Natural killer cell (primary cell): Measurements from ENCODE around the gene UNC93A. TPM values are rescaled to one million over a fixed set of nuclear protein-coding genes. Genes with fewer than 3 reads are reported as not detected.
A peak's percentile ranks its signal among the peaks of the same experiment; 100 is the strongest.

ENCODE experiments used
- ATAC-seq, 3 donors: fragments of 150-1000 bp in 2 of 3; fragments of 200-7000 bp in 1 of 3; cut with Tn5 transposase; 1 replicate in 1 of 3; 2 replicates in 2 of 3; pipeline ENCODE4 v1.10.0; 2021; ENCODE audit warnings: mild to moderate bottlenecking in 2 of 3, moderate library complexity in 2 of 3
- DNase-seq, 2 donors: peaks; one replicate each; pipeline versions ENCODE4 v3.0.0 to v3.0.0-alpha.2; 2013 to 2021; ENCODE audit warnings: mixed read lengths in 1 of 2
- H3K27ac ChIP-seq: one replicate; pipeline ENCODE4 v1.5.1; 2013; ENCODE audit warnings: mild to moderate bottlenecking, low read length
- H3K27me3 ChIP-seq: one replicate; pipeline ENCODE4 v1.6.1; 2013; ENCODE audit warnings: low read length; ENCODE audit not compliant: control insufficient read depth, insufficient read depth
- H3K36me3 ChIP-seq: one replicate; pipeline ENCODE4 v1.6.1; 2013; ENCODE audit warnings: low read length; ENCODE audit not compliant: control insufficient read depth, insufficient read depth
- H3K4me1 ChIP-seq: one replicate; pipeline ENCODE4 v1.6.1; 2013; ENCODE audit warnings: low read length; ENCODE audit not compliant: control insufficient read depth, insufficient read depth
- H3K4me3 ChIP-seq: one replicate; pipeline ENCODE4 v1.5.1; 2013; ENCODE audit warnings: low read length
- H3K9me3 ChIP-seq: one replicate; pipeline ENCODE4 v1.6.1; 2013; ENCODE audit warnings: low read length; ENCODE audit not compliant: control insufficient read depth, insufficient read depth
- H3K27ac Mint-ChIP-seq, 2 donors: one replicate each; pipeline ENCODE4 v1.8.0; 2022; ENCODE audit warnings: mild to moderate bottlenecking in 2 of 2, mixed read lengths in 2 of 2, moderate library complexity in 1 of 2
- H3K27me3 Mint-ChIP-seq, 2 donors: one replicate each; pipeline ENCODE4 v1.8.0; 2022; ENCODE audit warnings: low read depth in 2 of 2, mixed read lengths in 2 of 2
- H3K36me3 Mint-ChIP-seq: one replicate; pipeline ENCODE4 v1.8.0; 2022; ENCODE audit warnings: mixed read lengths
- H3K4me1 Mint-ChIP-seq, 2 donors: one replicate each; pipeline ENCODE4 v1.8.0; 2022; ENCODE audit warnings: mixed read lengths in 2 of 2
- H3K4me3 Mint-ChIP-seq: one replicate; pipeline ENCODE4 v1.8.0; 2022; ENCODE audit warnings: mild to moderate bottlenecking, moderate library complexity, mixed read lengths
- H3K9me3 Mint-ChIP-seq, 2 donors: one replicate each; pipeline ENCODE4 v1.8.0; 2022; ENCODE audit warnings: mixed read lengths in 2 of 2
- WGBS: methylation state at CpG from one replicate; pipeline ENCODE4 v1.1.7; 2013; ENCODE audit warnings: missing lambda C conversion rate; ENCODE audit not compliant: insufficient coverage; 5-methylcytosine and 5-hydroxymethylcytosine counted together
- intact Hi-C: fragments of 100-400 bp; cut with micrococcal nuclease; formaldehyde crosslinking; loops from one replicate; pipeline ENCODE4 v1.14.2; 2022
- total RNA-seq, 4 donors: library from RNA; stranded (reverse); fragments of 120-200 nt in 1 of 4; gene quantifications; one replicate each; pipeline versions ENCODE4 v1.2.3 to v1.2.4, GENCODE V29; 2013 to 2022
- TF ChIP-seq, protein P1 (sequence below): fragments of 200-600 bp; IDR thresholded peaks from one replicate; pipeline ENCODE4 v1.8.0; 2022; ENCODE audit warnings: antibody characterized with exemption

UNC93A gene
- total RNA-seq, 3 donors from 2014 or later (not counting 1 experiment from before 2014, with no cell fraction given), result not detected

DNA sequence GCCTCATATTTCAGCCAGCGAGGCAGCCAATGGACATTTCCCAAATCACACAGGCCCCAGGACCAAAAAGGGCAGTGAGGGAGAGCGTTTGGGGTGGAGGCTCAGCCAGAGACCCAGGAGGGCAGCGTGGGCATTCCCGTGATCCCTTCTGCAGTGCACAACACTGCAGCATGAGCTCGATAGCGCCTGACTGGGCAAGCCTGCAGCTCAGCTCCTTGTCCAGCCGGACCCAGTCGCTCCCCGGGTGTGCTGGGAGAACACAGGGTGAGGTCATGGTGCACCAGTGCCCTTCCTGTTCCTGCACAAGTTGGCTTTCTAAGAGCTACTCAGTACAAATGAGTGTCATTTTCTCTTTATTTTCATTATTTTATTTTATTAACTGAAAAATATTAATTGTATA is 39.6 kb downstream of the UNC93A start:
- TF ChIP-seq, protein P1, sequence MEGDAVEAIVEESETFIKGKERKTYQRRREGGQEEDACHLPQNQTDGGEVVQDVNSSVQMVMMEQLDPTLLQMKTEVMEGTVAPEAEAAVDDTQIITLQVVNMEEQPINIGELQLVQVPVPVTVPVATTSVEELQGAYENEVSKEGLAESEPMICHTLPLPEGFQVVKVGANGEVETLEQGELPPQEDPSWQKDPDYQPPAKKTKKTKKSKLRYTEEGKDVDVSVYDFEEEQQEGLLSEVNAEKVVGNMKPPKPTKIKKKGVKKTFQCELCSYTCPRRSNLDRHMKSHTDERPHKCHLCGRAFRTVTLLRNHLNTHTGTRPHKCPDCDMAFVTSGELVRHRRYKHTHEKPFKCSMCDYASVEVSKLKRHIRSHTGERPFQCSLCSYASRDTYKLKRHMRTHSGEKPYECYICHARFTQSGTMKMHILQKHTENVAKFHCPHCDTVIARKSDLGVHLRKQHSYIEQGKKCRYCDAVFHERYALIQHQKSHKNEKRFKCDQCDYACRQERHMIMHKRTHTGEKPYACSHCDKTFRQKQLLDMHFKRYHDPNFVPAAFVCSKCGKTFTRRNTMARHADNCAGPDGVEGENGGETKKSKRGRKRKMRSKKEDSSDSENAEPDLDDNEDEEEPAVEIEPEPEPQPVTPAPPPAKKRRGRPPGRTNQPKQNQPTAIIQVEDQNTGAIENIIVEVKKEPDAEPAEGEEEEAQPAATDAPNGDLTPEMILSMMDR, result no peak
- Mint-ChIP-seq H3K9me3 (no peaks in the 10 kb centered on the region), H3K4me3 (no peak overlapping the region), H3K4me1 (no peaks in the 10 kb centered on the region), H3K36me3 (no peaks in the 10 kb centered on the region), H3K27me3 (peaks cover 0 to 2% of the 10 kb centered on the region in 2 donors), H3K27ac (no peak overlapping the region)
- WGBS, result 92% methylated on average over 9 of the region's 9 CpGs
- no peak for ATAC-seq
- DNase-seq, result no peak
- no peaks in the 10 kb centered on the region for H3K36me3 ChIP-seq
- H3K27me3 ChIP-seq, result no peaks in the 10 kb centered on the region
- no peak overlapping the region for H3K27ac ChIP-seq
- no peaks in the 10 kb centered on the region for H3K9me3 ChIP-seq
- no peak overlapping the region for H3K4me3 ChIP-seq
- intact Hi-C loops, result no loop called here
- no peaks in the 10 kb centered on the region for H3K4me1 ChIP-seq

DNA sequence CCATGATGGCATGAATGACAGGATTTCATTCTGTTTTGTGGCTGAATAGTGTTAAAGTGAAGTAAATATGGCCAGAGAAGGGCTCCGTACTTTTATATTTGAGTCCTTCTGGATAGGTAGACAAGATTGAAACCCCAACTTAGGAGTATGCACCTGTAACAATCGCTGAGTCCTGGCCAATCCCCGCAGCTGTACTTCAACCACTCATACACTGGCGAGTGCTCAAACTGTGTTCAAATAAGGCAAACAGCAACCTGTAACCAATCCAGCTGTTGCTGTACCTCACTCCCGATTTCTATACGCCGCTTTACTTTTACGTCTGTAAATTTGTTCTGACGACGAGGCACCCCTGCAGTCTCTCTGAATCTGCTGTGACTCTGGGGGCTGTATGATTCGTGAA is 40.5 kb downstream of the UNC93A start:
- H3K36me3 Mint-ChIP-seq, result no peaks in the 10 kb centered on the region
- H3K9me3 Mint-ChIP-seq, result no peaks in the 10 kb centered on the region
- H3K27ac ChIP-seq, result no peak overlapping the region
- no peaks in the 10 kb centered on the region for H3K4me1 Mint-ChIP-seq
- H3K27me3 ChIP-seq, result no peaks in the 10 kb centered on the region
- DNase-seq (no peak), ATAC-seq (no peak)
- H3K36me3 ChIP-seq, result no peaks in the 10 kb centered on the region
- H3K4me1 ChIP-seq, result no peaks in the 10 kb centered on the region
- H3K27me3 Mint-ChIP-seq, result peaks cover 0 to 2% of the 10 kb centered on the region in 2 donors
- no peak overlapping the region for H3K4me3 Mint-ChIP-seq
- 93% methylated on average over 10 of the region's 11 CpGs for WGBS
- intact Hi-C loops, result no loop called here
- H3K4me3 ChIP-seq, result no peak overlapping the region
- H3K27ac Mint-ChIP-seq, result no peak overlapping the region
- TF ChIP-seq, protein P1, result no peak
- H3K9me3 ChIP-seq, result no peaks in the 10 kb centered on the region

DNA sequence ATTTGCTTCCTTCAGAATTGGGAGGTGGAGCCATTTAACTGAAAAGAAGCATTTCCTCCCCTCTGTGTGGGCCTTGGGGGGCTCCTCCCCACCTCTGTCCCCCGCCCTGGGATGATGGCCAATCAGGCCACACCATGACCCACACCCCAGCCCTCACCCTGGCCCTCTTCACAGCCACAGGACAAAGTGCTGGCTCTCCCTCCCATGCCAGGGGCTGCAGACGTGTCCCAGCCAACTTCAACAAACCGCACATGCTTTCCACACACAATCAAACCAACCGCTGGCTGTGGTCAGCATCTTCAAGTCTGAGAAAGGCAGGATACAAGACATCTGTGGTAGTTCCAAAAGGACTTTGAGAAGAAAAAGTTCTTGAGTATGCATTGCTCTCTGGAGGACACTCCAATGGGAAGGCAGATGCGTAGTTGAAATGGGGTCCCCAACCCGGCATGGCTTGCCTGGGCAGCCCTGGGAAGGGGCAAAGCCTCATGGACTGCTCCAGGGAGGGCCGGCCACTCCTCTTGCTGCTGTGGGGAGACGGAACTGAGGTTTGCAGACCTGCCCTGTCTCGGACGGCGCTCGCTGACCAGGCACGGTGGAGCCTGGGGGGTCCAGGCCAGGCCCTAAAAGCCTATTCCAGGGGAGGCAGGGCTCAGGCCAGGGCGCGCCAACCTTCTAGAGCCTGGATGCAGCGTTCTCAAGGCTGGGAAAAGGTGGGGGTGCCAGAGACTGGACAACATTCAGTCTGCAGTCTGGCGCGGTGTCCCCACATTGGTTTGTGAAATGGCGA is 45.9 kb downstream of the UNC93A start:
- no peaks in the 10 kb centered on the region for H3K36me3 Mint-ChIP-seq
- H3K27me3 ChIP-seq, result no peaks in the 10 kb centered on the region
- H3K27ac Mint-ChIP-seq, result no peak overlapping the region
- DNase-seq, result no peak
- ATAC-seq, result peak in 1 of 3 donors; percentile 32
- H3K27me3 Mint-ChIP-seq, result peaks cover 0 to 4% of the 10 kb centered on the region in 2 donors
- H3K27ac ChIP-seq, result no peak overlapping the region
- no peaks in the 10 kb centered on the region for H3K4me1 ChIP-seq
- no peaks in the 10 kb centered on the region for H3K36me3 ChIP-seq
- intact Hi-C loops, result no loop called here
- TF ChIP-seq, protein P1, result no peak
- H3K4me3 Mint-ChIP-seq, result no peak overlapping the region
- H3K4me3 ChIP-seq, result no peak overlapping the region
- WGBS, result 87% methylated on average over 19 of the region's 19 CpGs
- H3K9me3 ChIP-seq, result no peaks in the 10 kb centered on the region
- no peaks in the 10 kb centered on the region for H3K9me3 Mint-ChIP-seq
- H3K4me1 Mint-ChIP-seq, result no peaks in the 10 kb centered on the region
